HFFc6 (cell line): ENCODE data around the gene PDSS1. TPM values are rescaled to one million over a fixed set of nuclear protein-coding genes. Genes with fewer than 3 reads are reported as not detected.
"Not testable (repeated sequence)": the region's sequence is repeated elsewhere in the genome, so short reads cannot be mapped to it uniquely, and the experiment has no call there.

Experiments
- DNase-seq: peaks from one replicate; pipeline ENCODE4 v3.0.0-alpha.2; 2018
- H3K27ac Mint-ChIP-seq: 2 replicates; pipeline ENCODE4 v1.8.0; 2020; ENCODE audit warnings: mild to moderate bottlenecking, mixed read lengths
- H3K27me3 Mint-ChIP-seq: 2 replicates; pipeline ENCODE4 v1.8.0; 2021; ENCODE audit warnings: mild to moderate bottlenecking, moderate library complexity, mixed read lengths; ENCODE audit not compliant: insufficient read depth
- H3K36me3 Mint-ChIP-seq: 2 replicates; pipeline ENCODE4 v1.8.0; 2021; ENCODE audit warnings: low read depth, mixed read lengths
- H3K4me1 Mint-ChIP-seq: 2 replicates; pipeline ENCODE4 v1.8.0; 2020; ENCODE audit warnings: low read depth, mixed read lengths
- H3K4me3 Mint-ChIP-seq: 2 replicates; pipeline ENCODE4 v1.8.0; 2020; ENCODE audit warnings: mild to moderate bottlenecking, moderate library complexity, mixed read lengths
- H3K9me3 Mint-ChIP-seq: 2 replicates; pipeline ENCODE4 v1.8.0; 2020; ENCODE audit warnings: mild to moderate bottlenecking, mixed read lengths
- total RNA-seq, 6 experiments: library from RNA; stranded (reverse); fragmentation: NEBNext Ultra II Directional; extraction: Animal tissue kit (Norgen Biotek cat#: 25700); gene quantifications; 2 replicates in 1 of 6; 3 replicates in 5 of 6; pipeline ENCODE4 v1.2.3, GENCODE V29; 2021
- TF ChIP-seq, protein P1 (sequence below): fragments of 200-600 bp; sonication (generic); IDR thresholded peaks from 2 replicates; pipeline ENCODE4 v1.5.0; 2021; ENCODE audit warnings: antibody characterized with exemption, mild to moderate bottlenecking

Gene PDSS1
- total RNA-seq, 6 experiments from 2014 or later = 5.0 to 9.7 (median 7.5) TPM

DNA sequence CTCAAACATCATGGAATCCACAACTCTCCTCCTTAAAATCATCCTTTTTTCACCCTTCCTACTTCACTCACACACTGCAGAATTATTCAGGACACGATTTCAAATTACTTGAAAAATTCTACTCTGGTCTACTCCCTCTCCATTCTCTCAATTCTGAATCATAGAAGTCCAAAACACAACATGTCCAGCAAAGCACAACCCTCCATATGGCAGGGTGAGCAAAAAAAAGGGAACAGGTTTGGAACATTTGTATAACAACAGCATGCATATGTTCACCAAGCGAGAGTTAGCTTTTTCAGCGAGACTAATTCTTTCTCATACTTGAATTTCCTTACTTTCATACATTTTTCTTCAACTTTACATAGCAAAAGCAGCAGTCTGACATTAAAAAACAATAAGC lies 89.9 kb downstream of the PDSS1 start:
- Mint-ChIP-seq H3K27me3 (no peaks in the 10 kb centered on the region; the same call in 1 of the 2 replicates), H3K36me3 (peaks cover 10% of the 10 kb centered on the region), H3K9me3 (no peaks in the 10 kb centered on the region), H3K4me1 (peaks cover 55% of the 10 kb centered on the region), H3K27ac (no peak overlapping the region), H3K4me3 (no peak overlapping the region)
- DNase-seq = no peak
- TF ChIP-seq, protein P1, sequence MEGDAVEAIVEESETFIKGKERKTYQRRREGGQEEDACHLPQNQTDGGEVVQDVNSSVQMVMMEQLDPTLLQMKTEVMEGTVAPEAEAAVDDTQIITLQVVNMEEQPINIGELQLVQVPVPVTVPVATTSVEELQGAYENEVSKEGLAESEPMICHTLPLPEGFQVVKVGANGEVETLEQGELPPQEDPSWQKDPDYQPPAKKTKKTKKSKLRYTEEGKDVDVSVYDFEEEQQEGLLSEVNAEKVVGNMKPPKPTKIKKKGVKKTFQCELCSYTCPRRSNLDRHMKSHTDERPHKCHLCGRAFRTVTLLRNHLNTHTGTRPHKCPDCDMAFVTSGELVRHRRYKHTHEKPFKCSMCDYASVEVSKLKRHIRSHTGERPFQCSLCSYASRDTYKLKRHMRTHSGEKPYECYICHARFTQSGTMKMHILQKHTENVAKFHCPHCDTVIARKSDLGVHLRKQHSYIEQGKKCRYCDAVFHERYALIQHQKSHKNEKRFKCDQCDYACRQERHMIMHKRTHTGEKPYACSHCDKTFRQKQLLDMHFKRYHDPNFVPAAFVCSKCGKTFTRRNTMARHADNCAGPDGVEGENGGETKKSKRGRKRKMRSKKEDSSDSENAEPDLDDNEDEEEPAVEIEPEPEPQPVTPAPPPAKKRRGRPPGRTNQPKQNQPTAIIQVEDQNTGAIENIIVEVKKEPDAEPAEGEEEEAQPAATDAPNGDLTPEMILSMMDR = no peak

DNA sequence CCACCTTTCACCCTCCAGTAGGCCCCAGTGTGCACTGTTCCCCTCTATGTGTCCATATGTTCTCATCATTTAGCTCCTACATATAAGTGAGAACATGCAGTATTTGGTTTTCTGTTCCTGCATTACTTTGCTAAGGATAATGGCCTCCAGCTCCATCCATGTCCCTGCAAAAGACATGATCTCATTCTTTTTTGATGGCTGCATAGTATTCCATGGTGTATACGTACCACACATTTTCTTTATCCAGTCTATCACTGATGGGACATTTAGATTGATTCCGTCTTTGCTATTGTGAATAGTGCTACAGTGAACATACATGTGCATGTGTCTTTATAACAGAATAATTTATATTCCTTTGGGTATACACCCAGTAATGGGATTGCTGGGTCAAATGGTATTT lies 92.3 kb downstream of the PDSS1 start:
- H3K27me3 Mint-ChIP-seq, H3K27ac Mint-ChIP-seq, DNase-seq, H3K9me3 Mint-ChIP-seq, H3K4me3 Mint-ChIP-seq: not testable (repeated sequence)
- peaks cover 10% of the 10 kb centered on the region for H3K36me3 Mint-ChIP-seq
- H3K4me1 Mint-ChIP-seq = peaks cover 48% of the 10 kb centered on the region

DNA sequence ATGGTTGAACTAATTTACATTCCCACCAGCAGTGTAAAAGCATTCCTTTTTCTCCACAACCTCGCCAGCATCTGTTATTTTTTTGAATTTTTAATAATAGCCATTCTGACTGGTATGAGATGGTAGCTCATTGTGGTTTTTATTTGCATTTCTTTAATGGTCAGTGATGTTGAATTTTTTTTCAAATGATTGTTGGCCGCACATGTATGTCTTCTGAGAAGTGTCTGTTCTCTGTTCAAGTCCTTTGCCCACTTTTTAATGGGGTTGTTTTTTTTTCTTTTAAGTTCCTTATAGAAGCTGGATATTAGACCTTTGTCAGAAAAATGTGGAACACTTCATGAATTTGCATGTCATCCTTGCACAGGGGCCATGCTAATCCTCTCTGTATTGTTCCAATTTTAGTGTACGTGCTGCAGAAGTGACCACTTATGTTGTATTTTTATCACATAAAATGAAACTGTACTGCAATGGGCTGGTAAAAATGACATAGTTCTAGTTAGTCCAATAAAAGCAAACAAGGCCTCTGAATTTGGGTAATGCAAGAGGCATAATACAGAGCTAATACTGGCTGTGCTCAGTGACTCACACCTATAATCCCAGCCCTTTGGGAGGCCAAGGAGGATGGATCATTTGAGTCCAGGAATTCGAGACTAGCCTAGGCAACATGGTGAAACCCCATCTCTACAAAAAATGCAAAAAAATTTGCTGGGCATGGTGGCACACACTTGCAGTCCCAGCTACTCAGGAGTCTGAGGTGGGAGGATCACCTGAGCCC lies 92.9 kb downstream of the PDSS1 start:
- no peak overlapping the region for H3K4me3 Mint-ChIP-seq
- no peak overlapping the region; the same call in 1 of the 2 replicates for H3K27ac Mint-ChIP-seq
- peaks cover 4% of the 10 kb centered on the region; the same call in 1 of the 2 replicates for H3K9me3 Mint-ChIP-seq
- H3K27me3 Mint-ChIP-seq = no peaks in the 10 kb centered on the region
- peaks cover 42% of the 10 kb centered on the region for H3K4me1 Mint-ChIP-seq
- TF ChIP-seq, protein P1 = no peak
- peak; percentile 15 for DNase-seq
- peaks cover 15% of the 10 kb centered on the region for H3K36me3 Mint-ChIP-seq

DNA sequence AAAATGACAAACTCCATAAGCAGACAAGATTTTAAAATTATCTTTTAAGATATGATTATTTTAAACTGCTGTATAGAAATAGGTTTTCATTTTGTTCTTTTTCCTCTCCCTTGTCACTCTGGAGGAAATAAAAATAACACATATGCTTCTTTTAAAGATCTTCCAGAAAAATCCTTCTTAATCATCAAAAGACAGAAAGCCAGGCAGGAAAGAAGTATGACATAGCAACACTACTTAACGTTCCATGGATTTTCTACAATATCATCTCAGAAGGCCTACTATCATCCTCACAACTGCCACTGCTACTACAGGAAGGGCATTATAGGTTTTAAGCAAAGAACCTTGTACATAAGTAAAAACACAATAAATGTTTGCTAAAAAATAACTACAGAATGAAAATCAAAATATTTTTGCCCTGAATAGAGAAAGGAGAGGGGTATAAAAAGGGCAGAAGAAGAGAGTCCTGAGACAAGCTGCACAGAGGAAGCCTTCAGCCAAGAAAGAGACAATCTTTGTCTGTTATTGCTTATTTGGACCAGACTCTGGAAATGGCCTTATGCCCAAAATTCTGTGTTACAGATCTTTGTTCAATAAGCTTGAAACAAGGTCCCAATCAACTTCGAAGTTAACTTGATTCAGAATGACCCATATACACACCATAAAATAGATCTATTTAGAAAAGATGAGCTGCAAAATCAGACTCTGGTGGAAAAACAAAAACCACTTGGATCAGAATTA lies 95.4 kb downstream of the PDSS1 start:
- H3K9me3 Mint-ChIP-seq = peaks cover 11% of the 10 kb centered on the region
- H3K4me3 Mint-ChIP-seq = no peak overlapping the region
- peak overlapping the region; percentile 9 for H3K27ac Mint-ChIP-seq
- peaks cover 37% of the 10 kb centered on the region for H3K4me1 Mint-ChIP-seq
- peaks cover 30% of the 10 kb centered on the region for H3K36me3 Mint-ChIP-seq
- no peak for DNase-seq
- TF ChIP-seq, protein P1 = no peak
- H3K27me3 Mint-ChIP-seq = no peaks in the 10 kb centered on the region

Other genes starting within 250 kb of the PDSS1 start
- 10 to 100 TPM; 48.0 to 56.5 (median 53.3) TPM for gene ABI1, start 163.3 kb downstream of the PDSS1 start, total RNA-seq